Fibroblast of peridontal ligament (primary cell): ENCODE results near the gene RFTN1.

Experiments used
- DNase-seq: peaks from one replicate; pipeline ENCODE4 v3.0.0-alpha.2; 2010; ENCODE audit errors: extremely low read depth

The RFTN1 gene, protein sequence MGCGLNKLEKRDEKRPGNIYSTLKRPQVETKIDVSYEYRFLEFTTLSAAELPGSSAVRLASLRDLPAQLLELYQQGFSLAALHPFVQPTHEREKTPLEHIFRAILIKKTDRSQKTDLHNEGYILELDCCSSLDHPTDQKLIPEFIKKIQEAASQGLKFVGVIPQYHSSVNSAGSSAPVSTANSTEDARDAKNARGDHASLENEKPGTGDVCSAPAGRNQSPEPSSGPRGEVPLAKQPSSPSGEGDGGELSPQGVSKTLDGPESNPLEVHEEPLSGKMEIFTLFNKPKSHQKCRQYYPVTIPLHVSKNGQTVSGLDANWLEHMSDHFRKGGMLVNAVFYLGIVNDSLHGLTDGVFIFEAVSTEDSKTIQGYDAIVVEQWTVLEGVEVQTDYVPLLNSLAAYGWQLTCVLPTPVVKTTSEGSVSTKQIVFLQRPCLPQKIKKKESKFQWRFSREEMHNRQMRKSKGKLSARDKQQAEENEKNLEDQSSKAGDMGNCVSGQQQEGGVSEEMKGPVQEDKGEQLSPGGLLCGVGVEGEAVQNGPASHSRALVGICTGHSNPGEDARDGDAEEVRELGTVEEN

DNA sequence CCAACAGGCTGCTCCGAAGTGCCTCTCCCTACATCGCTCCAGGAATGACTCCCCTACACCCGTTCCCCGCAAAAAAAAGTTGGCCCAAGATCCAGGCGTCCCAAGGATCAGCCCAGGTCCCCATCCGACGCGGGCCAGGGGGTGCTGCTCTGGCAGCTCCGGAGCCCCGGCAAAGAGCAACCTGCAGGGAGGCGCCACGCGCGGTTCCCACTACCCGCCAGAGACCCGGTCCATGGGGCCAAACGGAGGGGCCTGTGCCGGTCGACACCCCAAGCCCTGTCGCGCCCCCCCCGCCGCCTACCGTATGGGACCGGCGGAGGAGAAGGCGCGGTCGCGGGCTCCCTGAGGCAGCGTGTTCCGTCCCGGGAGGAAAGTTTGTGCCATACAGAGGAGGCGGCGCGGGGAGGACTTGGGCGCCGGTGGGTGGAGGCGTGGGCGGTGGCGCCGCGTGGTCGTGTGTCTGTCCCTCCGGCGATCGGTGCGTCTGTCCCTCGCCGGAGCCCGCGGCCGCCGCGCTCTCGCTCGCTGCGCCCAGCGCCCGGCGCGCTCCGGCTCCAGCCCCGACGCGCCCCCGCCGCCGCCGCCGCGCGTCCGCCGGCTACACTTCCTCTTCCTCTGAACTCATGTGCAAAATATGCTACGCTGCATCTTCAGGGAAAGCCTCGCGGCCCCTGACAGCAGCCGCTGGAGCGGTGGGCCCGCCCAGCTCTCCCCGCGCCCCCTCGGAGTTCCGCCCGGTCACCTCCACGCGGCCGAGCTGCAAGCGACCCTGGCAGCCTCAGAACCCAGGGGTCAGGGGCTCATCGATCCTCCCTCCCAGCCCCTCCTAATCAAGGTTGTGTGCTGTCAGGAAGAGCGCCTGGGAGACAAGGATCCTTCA, at the start of gene RFTN1:
RFTN1 (minus strand) TSS at position 559 of the 880 bp plus-strand sequence. CDS start 19,830 bp downstream, outside the sequence.
- peak; percentile 47 for DNase-seq

DNA sequence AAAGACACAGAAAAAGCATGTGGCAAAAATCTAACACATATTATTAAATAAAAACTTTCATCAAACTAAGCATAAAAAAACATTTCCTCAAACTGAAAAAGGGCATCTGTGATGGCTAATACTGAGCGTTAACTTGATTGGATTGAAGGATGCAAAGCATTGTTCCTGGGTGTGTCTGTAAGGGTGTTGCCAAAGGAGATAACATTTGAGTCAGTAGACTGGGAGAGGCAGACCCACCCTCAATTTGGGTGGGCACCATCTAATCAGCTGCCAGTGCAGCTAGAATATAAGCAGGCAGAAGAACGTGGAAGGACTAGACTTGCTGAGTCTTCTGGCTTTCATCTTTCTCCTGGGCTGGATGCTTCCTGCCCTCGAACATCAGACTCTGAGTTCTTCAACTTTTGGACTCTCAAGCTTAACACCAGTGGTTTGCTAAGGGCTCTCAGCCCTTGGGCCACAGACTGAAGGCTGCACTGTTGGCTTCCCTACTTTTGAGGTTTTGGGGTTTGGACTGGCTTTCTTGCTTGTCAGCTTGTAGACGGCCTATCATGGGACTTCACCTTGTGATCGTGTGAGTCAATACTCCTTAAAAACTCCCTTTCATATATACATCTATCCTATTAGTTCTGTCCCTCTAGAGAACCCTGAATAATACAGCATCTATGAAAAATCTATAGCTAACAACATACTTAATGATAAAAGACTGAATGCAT, 46.3 kb upstream of the RFTN1 start:
- no peak for DNase-seq

DNA sequence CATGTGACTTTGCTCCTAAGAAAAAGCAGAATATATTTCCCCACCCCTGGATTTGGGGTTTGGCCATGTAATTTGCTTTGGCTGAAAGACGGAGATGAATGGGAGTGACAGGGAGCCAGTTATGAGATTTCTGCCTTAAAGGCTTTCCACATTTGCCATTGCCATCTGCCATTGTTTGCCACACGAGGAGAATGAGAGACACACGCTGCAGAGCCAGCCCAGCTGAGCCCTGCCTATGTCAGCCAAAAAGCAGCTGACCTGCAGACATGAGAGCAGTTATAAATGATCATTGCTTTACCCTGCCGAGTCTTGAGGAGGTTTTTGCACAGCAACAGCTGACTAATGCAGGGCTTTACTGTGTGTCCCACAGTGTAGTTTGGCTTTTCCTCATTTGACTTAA, 40.6 kb upstream of the RFTN1 start:
- DNase-seq = no peak

- DNase-seq = no peak
These were observed 39.3 kb upstream of the RFTN1 start for GRCh38 chr3:16552757-16553156.

GRCh38 chr3:16551342-16551976, 38.0 kb upstream of the RFTN1 start:
- DNase-seq = no peak

DNA sequence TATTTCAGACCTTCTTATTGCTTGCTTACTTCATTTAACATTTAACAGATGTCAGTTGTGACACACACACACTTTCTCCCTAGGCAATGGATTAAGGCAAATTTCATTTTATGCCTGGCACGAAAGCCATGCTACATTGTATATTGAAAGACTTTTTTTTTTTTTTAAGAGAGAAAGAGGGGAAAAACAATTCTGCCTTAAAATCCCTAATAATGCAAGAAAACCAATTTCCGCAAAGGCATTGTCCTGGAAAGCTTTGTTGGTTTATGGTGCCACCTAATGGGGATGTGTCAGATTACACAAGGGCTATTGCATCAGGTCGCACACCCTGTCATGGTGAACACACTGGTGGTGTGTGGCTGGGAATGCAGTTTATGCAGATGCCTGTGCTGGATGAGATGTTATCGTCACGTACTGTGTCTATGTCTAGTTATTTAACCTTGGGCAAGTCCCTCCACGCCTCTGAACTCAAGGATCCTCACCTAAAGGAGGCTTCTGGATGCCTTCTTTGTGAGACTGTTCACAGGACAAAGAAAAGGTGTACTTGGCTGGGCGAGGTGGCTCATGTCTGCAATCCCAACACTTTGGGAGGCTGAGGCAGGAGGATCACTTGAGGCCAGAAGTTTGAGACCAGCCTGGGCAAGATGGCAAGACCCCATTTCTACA, 37.3 kb upstream of the RFTN1 start:
- DNase-seq = peak; percentile 95

DNA sequence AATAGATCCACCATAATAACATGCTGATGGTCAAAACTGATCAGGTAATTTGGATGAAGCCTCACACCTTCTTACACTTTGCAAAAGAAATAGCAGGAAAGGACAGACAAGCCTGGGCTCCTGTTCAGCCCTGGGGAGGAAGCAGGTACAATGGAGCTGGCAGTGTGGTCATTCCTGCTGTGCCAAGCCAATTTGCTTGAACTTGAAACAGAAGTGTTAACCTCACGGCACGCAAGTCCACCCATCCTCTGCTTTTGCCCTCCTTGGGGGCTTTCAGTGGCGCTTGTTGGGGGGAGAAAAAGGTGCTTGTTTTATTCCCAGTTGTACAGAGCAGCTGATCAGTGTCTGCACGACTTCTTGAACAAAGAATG, 36.8 kb upstream of the RFTN1 start:
- DNase-seq = no peak

- DNase-seq = peak; percentile 76
These were observed 35.2 kb upstream of the RFTN1 start for GRCh38 chr3:16548721-16549120.

GRCh38 chr3:16547561-16548357, 34.3 kb upstream of the RFTN1 start:
- DNase-seq = no peak

- DNase-seq = no peak
These were observed 32.9 kb upstream of the RFTN1 start for GRCh38 chr3:16546186-16547010.

- DNase-seq = no peak
These were observed 32.1 kb upstream of the RFTN1 start for GRCh38 chr3:16545413-16546185.

DNA sequence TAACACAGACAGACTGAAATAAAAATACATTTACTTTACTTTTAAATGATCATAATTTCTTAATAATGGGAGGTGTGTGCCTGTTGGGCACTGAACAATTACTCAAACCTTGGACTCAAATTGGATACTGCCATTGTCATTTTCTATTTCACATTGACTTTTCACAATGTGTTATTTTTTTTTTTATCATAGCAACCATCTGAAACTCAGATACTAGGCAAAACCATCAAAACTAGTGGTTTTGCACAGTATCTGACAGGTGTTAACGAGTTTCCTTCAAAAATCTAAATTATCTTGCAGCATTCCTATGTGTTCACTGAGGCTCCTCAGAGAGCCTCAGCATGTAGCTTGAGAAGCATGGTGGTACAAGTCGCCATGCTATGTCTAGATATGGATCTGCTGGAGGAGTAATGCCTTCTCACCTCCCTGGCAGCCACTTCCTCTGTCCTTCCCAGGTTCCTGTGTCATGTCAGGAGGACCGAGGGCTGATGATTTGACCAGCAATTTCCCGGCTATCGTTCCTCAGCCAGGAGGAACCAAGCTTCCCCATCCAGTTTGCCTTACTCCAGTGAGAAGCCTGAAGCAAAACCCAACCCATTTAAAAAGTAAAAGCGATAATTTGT, 29.9 kb upstream of the RFTN1 start:
- no peak for DNase-seq

GRCh38 chr3:16538507-16538906, 25.0 kb upstream of the RFTN1 start:
- no peak for DNase-seq

DNA sequence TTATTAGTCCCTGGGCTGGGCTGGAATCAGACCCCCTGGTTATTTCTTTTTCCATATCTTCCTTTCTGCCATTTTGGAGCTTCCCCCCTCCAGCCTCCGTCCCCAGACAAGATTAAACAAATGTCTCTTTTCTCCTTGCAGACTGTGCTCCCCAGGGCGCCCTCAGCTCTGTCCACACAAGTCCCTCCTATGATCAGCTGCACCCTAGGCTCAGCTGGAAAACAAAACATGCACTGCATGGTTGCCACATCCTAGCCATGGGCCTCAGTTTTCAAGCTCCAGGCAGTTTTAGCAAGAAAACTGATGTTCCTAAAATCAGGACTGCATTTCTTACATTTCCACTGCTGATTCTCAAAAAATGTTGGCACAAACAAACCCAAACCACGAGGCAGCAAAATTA, 23.5 kb upstream of the RFTN1 start:
- DNase-seq = no peak

DNA sequence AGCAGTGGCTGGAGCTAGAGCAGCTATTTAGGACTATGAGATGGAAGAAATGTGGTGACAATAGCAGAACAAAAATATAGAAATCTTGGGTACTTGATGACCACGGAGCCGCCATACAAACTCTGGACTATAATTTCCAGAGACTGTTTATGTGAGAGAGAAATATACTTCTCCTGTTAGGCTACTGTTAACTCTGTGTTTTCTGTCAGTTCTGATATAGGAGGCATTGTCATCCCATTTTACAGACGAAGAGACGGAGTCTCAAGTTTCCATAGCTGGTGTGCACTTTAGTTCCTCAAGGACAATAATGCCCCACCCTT, 22.8 kb upstream of the RFTN1 start:
- no peak for DNase-seq

DNA sequence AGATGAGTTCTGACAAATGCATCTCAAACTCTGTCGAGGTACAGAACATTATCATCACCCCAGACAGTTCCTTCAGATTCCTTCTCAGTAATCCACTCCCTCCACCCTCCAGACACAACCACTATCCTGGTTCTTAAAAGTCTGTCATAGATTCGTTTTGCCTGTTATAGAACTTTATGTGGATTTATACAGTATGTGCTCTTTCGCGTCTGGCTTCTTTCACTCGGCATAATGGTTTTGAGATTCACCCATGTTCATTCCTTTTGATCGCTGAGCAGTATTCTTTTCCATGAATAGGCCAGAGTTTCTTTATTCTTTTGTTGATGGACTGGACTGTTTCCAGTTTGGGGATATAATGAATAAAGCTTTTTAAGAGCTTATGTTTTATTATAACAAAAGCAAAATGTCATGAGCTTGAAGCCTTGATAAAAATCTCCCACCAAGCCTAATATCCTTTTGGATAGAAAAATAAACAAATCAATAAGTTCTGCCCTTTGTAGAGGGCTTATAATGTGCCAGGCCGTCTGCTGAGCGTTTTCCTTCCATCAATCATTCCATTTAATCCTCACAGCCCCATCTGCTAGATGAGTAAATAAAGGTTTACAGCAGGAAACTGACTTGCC, 21.3 kb upstream of the RFTN1 start:
- no peak for DNase-seq

GRCh38 chr3:16533928-16534574, 20.6 kb upstream of the RFTN1 start:
- no peak for DNase-seq
